Panc1 (cell line): ENCODE data around the gene SLC8A1. TPM values are rescaled to one million over a fixed set of nuclear protein-coding genes. Genes with fewer than 3 reads are reported as not detected.

Experiments
- ATAC-seq: fragments of 200-7000 bp; cut with Tn5 transposase; 2 replicates; pipeline ENCODE4 v1.9.1; 2020; ENCODE audit warnings: mild to moderate bottlenecking, moderate library complexity
- BruUV-seq: library from RNA; stranded (reverse); fragments of 400-500 nt; replicated peaks from 2 replicates; lab custom pipeline; 2021; lab: Mats Ljungman, UMichigan
- CTCF ChIA-PET: fragments of 300-600 bp; sonication (Branson Sonifier 250); formaldehyde crosslinking; loops from one replicate; lab custom pipeline; 2022; ENCODE audit warnings: antibody characterized with exemption; lab: Charles Lee
- POLR2A ChIA-PET: fragments of 300-600 bp; sonication (Branson Sonifier 250); formaldehyde crosslinking; loops from one replicate; lab custom pipeline; 2022; ENCODE audit warnings: antibody characterized with exemption; lab: Charles Lee
- DNase-seq: peaks from one replicate; pipeline ENCODE4 v3.0.0-alpha.2; 2010; ENCODE audit warnings: low read depth, low spot score
- H3K27ac ChIP-seq: 2 replicates; pipeline ENCODE4 v1.5.1; 2011; ENCODE audit warnings: mild to moderate bottlenecking, low read length, inconsistent platforms
- H3K27me3 ChIP-seq: fragments of 200-500 bp; sonication (Bioruptor generic); 2 replicates; pipeline ENCODE4 v1.6.0; 2014; ENCODE audit warnings: low read length, inconsistent platforms; ENCODE audit not compliant: control insufficient read depth, insufficient read depth
- H3K36me3 ChIP-seq: fragments of 200-500 bp; sonication (Bioruptor generic); 2 replicates; pipeline ENCODE4 v1.5.1; 2014; ENCODE audit warnings: inconsistent platforms, mild to moderate bottlenecking, low read length, moderate library complexity; ENCODE audit not compliant: control insufficient read depth, insufficient read depth
- H3K4me1 ChIP-seq: 2 replicates; pipeline ENCODE4 v1.5.1; 2011; ENCODE audit warnings: inconsistent platforms, mild to moderate bottlenecking, low read length, moderate library complexity; ENCODE audit not compliant: control insufficient read depth, insufficient read depth
- H3K4me3 ChIP-seq, 2 experiments: 2 replicates each; pipeline ENCODE4 v1.5.1; 2011 to 2012; ENCODE audit warnings: low read depth in 2 of 2, low read length in 2 of 2, mild to moderate bottlenecking in 2 of 2, inconsistent platforms in 1 of 2, moderate library complexity in 1 of 2
- H3K9me3 ChIP-seq: fragments of 200-500 bp; sonication (Bioruptor generic); 2 replicates; pipeline ENCODE4 v1.5.1; 2014; ENCODE audit warnings: low read depth, mild to moderate bottlenecking, inconsistent platforms, low read length, moderate library complexity; ENCODE audit not compliant: control insufficient read depth, insufficient read depth
- CTCF ChIP-seq: fragments of 450-650 bp; IDR thresholded peaks from 2 replicates; pipeline ENCODE4 v1.5.1; 2017; ENCODE audit warnings: mild to moderate bottlenecking
- POLR2AphosphoS5 ChIP-seq: IDR thresholded peaks from 2 replicates; pipeline ENCODE4 v1.6.1; 2012; ENCODE audit warnings: mild to moderate bottlenecking, low read depth, low read length, moderate library complexity
- REST ChIP-seq, 2 experiments: IDR thresholded peaks; 2 replicates each; pipeline ENCODE4 v1.6.1; 2011 to 2012; ENCODE audit warnings: low read depth in 2 of 2, control low read depth in 1 of 2, low read length in 1 of 2, mild to moderate bottlenecking in 1 of 2, moderate library complexity in 1 of 2; ENCODE audit not compliant: insufficient read depth in 1 of 2
- SIN3A ChIP-seq: IDR thresholded peaks from 2 replicates; pipeline ENCODE4 v1.6.1; 2012; ENCODE audit warnings: low read depth, mild to moderate bottlenecking, low read length, moderate library complexity, borderline replicate concordance; ENCODE audit not compliant: insufficient read depth
- TCF7L2 ChIP-seq: IDR thresholded peaks from 2 replicates; pipeline ENCODE4 v1.6.1; 2011; ENCODE audit warnings: mild to moderate bottlenecking, low read depth, low read length, inconsistent platforms
- in situ Hi-C: cut with HindIII; loops from 2 replicates; pipeline ENCODE4 v1.10.0; 2016; ENCODE audit warnings: low sequenced_read_pairs, low pct_unique_long_range_greater_than_20kb
- intact Hi-C: fragments of 100-400 bp; cut with micrococcal nuclease; formaldehyde crosslinking; loops from one replicate; pipeline ENCODE4 v1.10.0; 2022; ENCODE audit not compliant: unreplicated experiment
- total RNA-seq: library from RNA; stranded (reverse); gene quantifications from one replicate; pipeline ENCODE4 v1.2.1, GENCODE V29; 2021; ENCODE audit not compliant: unreplicated experiment

The SLC8A1 gene
- total RNA-seq, 1 experiment from 2014 or later = 0.59 TPM

- no peaks in the 10 kb centered on the region for H3K36me3 ChIP-seq
- POLR2A ChIA-PET = no interaction called here
- BruUV-seq = no TSS peak
- H3K9me3 ChIP-seq = no peaks in the 10 kb centered on the region
- intact Hi-C loops = no loop called here
- no peak overlapping the region for H3K27ac ChIP-seq
- CTCF ChIA-PET = no interaction called here
- DNase-seq = no peak
- no peak for ATAC-seq
- no peak for TF ChIP-seq SIN3A
- TF ChIP-seq REST (IDR thresholded peaks at IDR 0.05; ENCODE audit: insufficient read depth in 1 of 2, low read depth in 2 of 2, low read length in 1 of 2) = no peak
- TF ChIP-seq CTCF = no peak
- TF ChIP-seq POLR2AphosphoS5 = no peak
- TF ChIP-seq TCF7L2 = no peak
- no peaks in the 10 kb centered on the region for H3K4me1 ChIP-seq
- H3K27me3 ChIP-seq = no peaks in the 10 kb centered on the region
- in situ Hi-C loops = no loop called here
- no peak overlapping the region for H3K4me3 ChIP-seq
Measured at GRCh38 chr2:40161986-40162385, 289.9 kb downstream of the SLC8A1 start.

DNA sequence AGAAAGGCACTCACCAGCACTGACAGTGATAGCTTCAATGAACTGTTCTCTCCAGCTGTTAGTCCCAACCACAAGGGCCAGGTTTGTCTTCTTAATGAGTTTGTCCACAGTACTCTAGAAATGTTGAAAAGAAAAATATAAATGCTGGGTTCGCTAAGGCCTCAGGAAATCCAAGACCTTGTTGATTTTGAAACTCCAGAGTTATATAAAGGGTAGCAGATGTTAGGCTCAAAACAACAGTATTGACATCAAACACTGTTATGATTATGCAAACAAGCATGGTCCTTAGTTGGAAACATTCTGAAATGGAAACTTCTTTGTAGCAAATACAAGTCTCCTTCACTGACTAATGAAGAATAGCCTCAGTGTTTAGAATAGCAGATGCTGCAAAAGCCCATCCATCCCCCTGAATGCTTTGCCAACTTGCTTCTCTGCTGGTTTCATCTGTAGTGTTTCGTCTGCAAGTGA, 291.1 kb downstream of the SLC8A1 start:
- no TSS peak for BruUV-seq
- H3K9me3 ChIP-seq = no peaks in the 10 kb centered on the region
- no peaks in the 10 kb centered on the region for H3K36me3 ChIP-seq
- intact Hi-C loops (no loop called here), in situ Hi-C loops (no loop called here)
- DNase-seq (no peak), ATAC-seq (no peak)
- no peaks in the 10 kb centered on the region for H3K4me1 ChIP-seq
- H3K27me3 ChIP-seq = no peaks in the 10 kb centered on the region
- TF ChIP-seq TCF7L2 (no peak), CTCF (no peak)
- no peak overlapping the region for H3K27ac ChIP-seq
- H3K4me3 ChIP-seq = no peak overlapping the region
- POLR2A ChIA-PET = no interaction called here
- CTCF ChIA-PET = no interaction called here
